Natural killer cell (primary cell): ENCODE results near the gene AQP6. TPM values are rescaled to one million over a fixed set of nuclear protein-coding genes. Genes with fewer than 3 reads are reported as not detected.

Experiments used
- ATAC-seq, 3 donors: fragments of 150-1000 bp in 2 of 3; fragments of 200-7000 bp in 1 of 3; cut with Tn5 transposase; 1 replicate in 1 of 3; 2 replicates in 2 of 3; pipeline ENCODE4 v1.10.0; 2021; ENCODE audit warnings: mild to moderate bottlenecking in 2 of 3, moderate library complexity in 2 of 3
- DNase-seq, 2 donors: peaks; one replicate each; pipeline versions ENCODE4 v3.0.0 to v3.0.0-alpha.2; 2013 to 2021; ENCODE audit warnings: mixed read lengths in 1 of 2
- H3K27ac ChIP-seq: one replicate; pipeline ENCODE4 v1.5.1; 2013; ENCODE audit warnings: mild to moderate bottlenecking, low read length
- H3K27me3 ChIP-seq: one replicate; pipeline ENCODE4 v1.6.1; 2013; ENCODE audit warnings: low read length; ENCODE audit not compliant: control insufficient read depth, insufficient read depth
- H3K36me3 ChIP-seq: one replicate; pipeline ENCODE4 v1.6.1; 2013; ENCODE audit warnings: low read length; ENCODE audit not compliant: control insufficient read depth, insufficient read depth
- H3K4me1 ChIP-seq: one replicate; pipeline ENCODE4 v1.6.1; 2013; ENCODE audit warnings: low read length; ENCODE audit not compliant: control insufficient read depth, insufficient read depth
- H3K4me3 ChIP-seq: one replicate; pipeline ENCODE4 v1.5.1; 2013; ENCODE audit warnings: low read length
- H3K9me3 ChIP-seq: one replicate; pipeline ENCODE4 v1.6.1; 2013; ENCODE audit warnings: low read length; ENCODE audit not compliant: control insufficient read depth, insufficient read depth
- H3K27ac Mint-ChIP-seq, 2 donors: one replicate each; pipeline ENCODE4 v1.8.0; 2022; ENCODE audit warnings: mild to moderate bottlenecking in 2 of 2, mixed read lengths in 2 of 2, moderate library complexity in 1 of 2
- H3K27me3 Mint-ChIP-seq, 2 donors: one replicate each; pipeline ENCODE4 v1.8.0; 2022; ENCODE audit warnings: low read depth in 2 of 2, mixed read lengths in 2 of 2
- H3K36me3 Mint-ChIP-seq: one replicate; pipeline ENCODE4 v1.8.0; 2022; ENCODE audit warnings: mixed read lengths
- H3K4me1 Mint-ChIP-seq, 2 donors: one replicate each; pipeline ENCODE4 v1.8.0; 2022; ENCODE audit warnings: mixed read lengths in 2 of 2
- H3K4me3 Mint-ChIP-seq: one replicate; pipeline ENCODE4 v1.8.0; 2022; ENCODE audit warnings: mild to moderate bottlenecking, moderate library complexity, mixed read lengths
- H3K9me3 Mint-ChIP-seq, 2 donors: one replicate each; pipeline ENCODE4 v1.8.0; 2022; ENCODE audit warnings: mixed read lengths in 2 of 2
- WGBS: methylation state at CpG from one replicate; pipeline ENCODE4 v1.1.7; 2013; ENCODE audit warnings: missing lambda C conversion rate; ENCODE audit not compliant: insufficient coverage; 5-methylcytosine and 5-hydroxymethylcytosine counted together
- intact Hi-C: fragments of 100-400 bp; cut with micrococcal nuclease; formaldehyde crosslinking; loops from one replicate; pipeline ENCODE4 v1.14.2; 2022
- total RNA-seq, 4 donors: library from RNA; stranded (reverse); fragments of 120-200 nt in 1 of 4; gene quantifications; one replicate each; pipeline versions ENCODE4 v1.2.3 to v1.2.4, GENCODE V29; 2013 to 2022
- TF ChIP-seq, protein P1 (sequence below): fragments of 200-600 bp; IDR thresholded peaks from one replicate; pipeline ENCODE4 v1.8.0; 2022; ENCODE audit warnings: antibody characterized with exemption

AQP6 gene
- total RNA-seq, 3 donors from 2014 or later (not counting 1 experiment from before 2014, with no cell fraction given): not detected

DNA sequence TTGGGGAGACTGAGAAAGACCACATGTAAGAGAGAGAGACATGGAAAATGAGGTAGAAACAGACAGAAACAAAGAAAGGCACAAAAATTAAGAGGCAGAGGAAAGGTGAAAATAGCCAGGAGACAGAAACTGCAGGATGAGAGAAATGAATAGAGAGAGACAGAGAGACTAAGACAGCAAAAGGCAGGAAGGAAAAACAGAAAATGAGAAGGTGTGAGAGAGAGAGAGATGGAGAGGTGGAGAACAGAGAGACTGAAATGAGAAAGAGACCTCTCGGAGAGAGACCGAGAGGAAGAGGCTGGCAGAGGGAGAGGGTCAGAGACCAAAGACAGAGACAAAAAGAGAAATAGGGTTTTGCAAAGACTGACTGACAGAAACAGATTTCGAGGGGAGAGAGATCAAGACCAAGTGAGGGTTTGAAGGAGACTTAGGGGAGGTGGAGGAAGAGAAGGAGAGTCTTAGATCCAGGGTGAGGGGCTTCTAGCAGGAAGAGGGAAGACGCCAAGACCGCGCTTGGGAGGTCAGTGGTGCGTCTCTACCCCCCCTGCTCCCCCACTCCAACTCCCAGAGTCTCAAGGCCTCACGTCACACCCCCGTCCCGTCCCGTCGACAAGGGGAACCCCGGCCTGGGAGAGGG, 12.2 kb upstream of the AQP6 start:
- Histone ChIP-seq H3K4me3 (no peak overlapping the region), H3K9me3 (no peaks in the 10 kb centered on the region), H3K4me1 (peaks cover 4% of the 10 kb centered on the region), H3K27ac (no peak overlapping the region), H3K27me3 (peaks cover 31% of the 10 kb centered on the region), H3K36me3 (no peaks in the 10 kb centered on the region)
- peaks cover 0 to 6% of the 10 kb centered on the region in 2 donors for H3K4me1 Mint-ChIP-seq
- intact Hi-C loops: no loop called here
- H3K36me3 Mint-ChIP-seq: no peaks in the 10 kb centered on the region
- no peak for DNase-seq
- no peak overlapping the region for H3K27ac Mint-ChIP-seq
- TF ChIP-seq, protein P1, sequence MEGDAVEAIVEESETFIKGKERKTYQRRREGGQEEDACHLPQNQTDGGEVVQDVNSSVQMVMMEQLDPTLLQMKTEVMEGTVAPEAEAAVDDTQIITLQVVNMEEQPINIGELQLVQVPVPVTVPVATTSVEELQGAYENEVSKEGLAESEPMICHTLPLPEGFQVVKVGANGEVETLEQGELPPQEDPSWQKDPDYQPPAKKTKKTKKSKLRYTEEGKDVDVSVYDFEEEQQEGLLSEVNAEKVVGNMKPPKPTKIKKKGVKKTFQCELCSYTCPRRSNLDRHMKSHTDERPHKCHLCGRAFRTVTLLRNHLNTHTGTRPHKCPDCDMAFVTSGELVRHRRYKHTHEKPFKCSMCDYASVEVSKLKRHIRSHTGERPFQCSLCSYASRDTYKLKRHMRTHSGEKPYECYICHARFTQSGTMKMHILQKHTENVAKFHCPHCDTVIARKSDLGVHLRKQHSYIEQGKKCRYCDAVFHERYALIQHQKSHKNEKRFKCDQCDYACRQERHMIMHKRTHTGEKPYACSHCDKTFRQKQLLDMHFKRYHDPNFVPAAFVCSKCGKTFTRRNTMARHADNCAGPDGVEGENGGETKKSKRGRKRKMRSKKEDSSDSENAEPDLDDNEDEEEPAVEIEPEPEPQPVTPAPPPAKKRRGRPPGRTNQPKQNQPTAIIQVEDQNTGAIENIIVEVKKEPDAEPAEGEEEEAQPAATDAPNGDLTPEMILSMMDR: no peak
- H3K9me3 Mint-ChIP-seq: no peaks in the 10 kb centered on the region
- H3K4me3 Mint-ChIP-seq: peak overlapping the region; percentile 4
- WGBS: 25% methylated on average over 11 of the region's 13 CpGs
- H3K27me3 Mint-ChIP-seq: peaks cover 65 to 68% of the 10 kb centered on the region in 2 donors
- ATAC-seq: no peak

DNA sequence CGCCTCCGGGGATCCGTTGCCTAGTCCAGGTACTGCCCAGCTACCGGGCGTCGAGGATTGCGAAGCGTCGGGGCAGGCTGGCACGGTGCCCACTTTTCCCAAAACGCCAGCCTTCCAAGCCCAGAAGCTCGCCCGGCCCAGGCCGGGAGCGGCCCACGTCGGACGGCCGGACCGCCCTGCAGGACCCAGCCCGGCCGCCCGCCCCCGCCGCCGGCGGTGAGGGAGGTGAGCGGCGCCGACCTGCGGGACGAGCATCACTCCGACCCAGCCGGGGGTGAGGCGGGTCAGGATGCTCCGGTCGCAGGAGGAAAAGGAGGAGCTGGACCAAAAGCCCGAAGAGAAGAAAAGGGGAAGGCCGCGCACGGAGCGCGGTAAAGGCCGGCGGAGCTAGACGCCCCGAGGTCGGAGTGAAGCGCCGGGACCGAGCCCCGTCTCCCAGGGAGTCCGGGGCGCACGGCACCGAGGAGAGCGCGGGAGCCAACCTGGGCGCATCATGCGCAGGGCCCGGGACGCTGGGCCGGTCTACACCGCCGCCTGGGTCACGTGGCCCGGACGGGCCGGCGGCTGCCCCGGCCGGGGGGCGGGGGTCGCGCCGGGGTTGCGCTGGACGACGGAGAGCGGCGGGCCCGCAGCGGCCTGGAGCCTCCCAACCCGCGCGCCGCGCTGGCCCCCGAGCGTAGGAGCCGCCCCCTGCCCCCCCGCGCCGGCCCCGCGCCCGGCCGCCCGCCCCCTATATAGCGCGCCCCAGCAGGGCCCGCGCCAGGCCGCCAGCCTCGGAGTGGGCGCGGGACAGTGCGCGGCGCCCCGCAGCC, 11.4 kb upstream of the AQP6 start, which contains the start of gene AQP5:
Gene AQP5, plus strand, starts transcription at position 762 of the 812 bp plus-strand sequence. CDS start 146 bp downstream, outside the sequence.
- no peak within 1 kb of the TSS for H3K4me3 ChIP-seq
- Mint-ChIP-seq H3K9me3 (no peaks in the 10 kb centered on the region), H3K27me3 (peaks cover 69 to 75% of the 10 kb centered on the region in 2 donors), H3K36me3 (no peaks in the 10 kb centered on the region), H3K27ac (no peak within 1 kb of the TSS), H3K4me3 (peak within 1 kb of the TSS; percentile 40), H3K4me1 (peaks cover 0 to 6% of the 10 kb centered on the region in 2 donors)
- TF ChIP-seq, protein P1: no peak
- 5% methylated on average over 111 of the region's 111 CpGs for WGBS
- no peak for ATAC-seq
- no peak for DNase-seq
- H3K36me3 ChIP-seq: no peaks in the 10 kb centered on the region
- no peaks in the 10 kb centered on the region for H3K9me3 ChIP-seq
- H3K27ac ChIP-seq: no peak within 1 kb of the TSS
- peaks cover 27% of the 10 kb centered on the region for H3K27me3 ChIP-seq
- H3K4me1 ChIP-seq: peaks cover 4% of the 10 kb centered on the region
- intact Hi-C loops: no loop called here

DNA sequence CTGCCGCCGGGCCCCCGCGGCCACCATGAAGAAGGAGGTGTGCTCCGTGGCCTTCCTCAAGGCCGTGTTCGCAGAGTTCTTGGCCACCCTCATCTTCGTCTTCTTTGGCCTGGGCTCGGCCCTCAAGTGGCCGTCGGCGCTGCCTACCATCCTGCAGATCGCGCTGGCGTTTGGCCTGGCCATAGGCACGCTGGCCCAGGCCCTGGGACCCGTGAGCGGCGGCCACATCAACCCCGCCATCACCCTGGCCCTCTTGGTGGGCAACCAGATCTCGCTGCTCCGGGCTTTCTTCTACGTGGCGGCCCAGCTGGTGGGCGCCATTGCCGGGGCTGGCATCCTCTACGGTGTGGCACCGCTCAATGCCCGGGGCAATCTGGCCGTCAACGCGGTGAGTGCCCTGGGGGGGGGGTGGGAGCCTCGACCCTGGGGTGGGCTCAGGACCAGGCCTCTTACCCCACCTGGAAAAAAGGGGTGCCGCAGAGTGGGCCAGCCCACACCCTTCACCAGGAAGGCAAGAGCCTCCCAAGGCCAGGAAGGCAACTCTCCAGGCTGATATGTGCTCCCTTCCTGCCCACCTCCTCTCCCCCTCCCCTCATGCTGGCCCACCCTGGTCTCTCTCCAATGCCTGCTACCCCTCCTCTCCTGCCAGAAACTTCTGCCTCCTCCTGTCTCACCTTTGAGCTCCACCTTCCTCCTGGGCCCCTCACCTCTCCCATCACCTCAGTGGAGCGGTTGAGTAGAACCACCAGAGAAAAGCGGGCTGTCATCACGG, 10.6 kb upstream of the AQP6 start:
- Mint-ChIP-seq H3K4me1 (peaks cover 0 to 10% of the 10 kb centered on the region in 2 donors), H3K27me3 (peaks cover 69 to 70% of the 10 kb centered on the region in 2 donors), H3K4me3 (peak overlapping the region; percentile 40), H3K27ac (no peak overlapping the region), H3K9me3 (no peaks in the 10 kb centered on the region), H3K36me3 (no peaks in the 10 kb centered on the region)
- Histone ChIP-seq H3K4me3 (no peak overlapping the region), H3K9me3 (no peaks in the 10 kb centered on the region), H3K4me1 (peaks cover 10% of the 10 kb centered on the region), H3K27me3 (peaks cover 27% of the 10 kb centered on the region), H3K36me3 (no peaks in the 10 kb centered on the region), H3K27ac (no peak overlapping the region)
- TF ChIP-seq, protein P1: no peak
- DNase-seq (no peak), ATAC-seq (no peak)
- WGBS: 54% methylated on average over 37 of the region's 37 CpGs
- intact Hi-C loops: no loop called here
